Stomach (tissue), 4 donors: Measurements from ENCODE around the gene PNRC1.

Experiments
- CTCF ChIP-seq, 7 experiments: fragments of 450-650 bp in 4 of 7; fragments of 200-600 bp in 3 of 7; sonication (generic) in 3 of 7; IDR thresholded peaks; one replicate each; pipeline ENCODE4 v1.5.1; 2016 to 2019; ENCODE audit warnings: antibody characterized with exemption in 7 of 7, control low read depth in 2 of 7, mild to moderate bottlenecking in 1 of 7
- POLR2A ChIP-seq, 4 donors: fragments of 450-650 bp; IDR thresholded peaks; one replicate each; pipeline ENCODE4 v1.6.1; 2016; ENCODE audit warnings: antibody characterized with exemption in 4 of 4, control low read depth in 2 of 4, mild to moderate bottlenecking in 1 of 4, moderate library complexity in 1 of 4

- TF ChIP-seq CTCF (IDR thresholded peaks at IDR 0.05) (no peak), POLR2A (IDR thresholded peaks at IDR 0.05) (no peak)
Measured at GRCh38 chr6:89111933-89112332, 31.4 kb downstream of the PNRC1 start.
